Measurements from ENCODE around the gene PRTN3. TPM values are rescaled to one million over a fixed set of nuclear protein-coding genes. Genes with fewer than 3 reads are reported as not detected.
"Not testable (repeated sequence)": the region's sequence is repeated elsewhere in the genome, so short reads cannot be mapped to it uniquely, and the experiment has no call there.

The PRTN3 gene
- total RNA-seq, 1 donor from 2014 or later: not detected

DNA sequence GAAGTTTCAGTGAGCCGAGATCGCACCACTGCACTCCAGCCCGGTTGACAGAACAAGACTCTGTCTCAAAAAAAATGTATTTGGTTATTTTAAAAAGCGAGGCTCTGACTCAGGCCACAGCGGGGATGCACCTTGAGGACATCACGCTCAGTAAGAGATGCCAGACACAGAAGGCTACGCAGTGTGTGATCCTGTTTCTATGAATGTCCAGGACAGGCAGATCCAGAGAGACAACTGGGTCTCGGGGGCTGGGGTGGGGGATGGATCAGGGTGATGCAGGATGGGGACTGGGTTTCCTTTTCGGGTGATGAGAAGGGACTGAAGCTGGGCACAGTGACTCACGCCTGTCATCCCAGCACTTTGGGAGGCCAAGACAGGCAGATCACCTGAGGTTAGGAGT, 46.8 kb downstream of the PRTN3 start:
- Histone ChIP-seq H3K27ac (no peak overlapping the region), H3K4me1 (peaks cover 5% of the 10 kb centered on the region), H3K36me3 (peaks cover 76% of the 10 kb centered on the region), H3K27me3 (ENCODE audit: low read depth) (no peaks in the 10 kb centered on the region), H3K4me3 (no peak overlapping the region), H3K9me3 (no peaks in the 10 kb centered on the region)
- DNase-seq (no peak), ATAC-seq (no peak)
- TF ChIP-seq CTCF (IDR thresholded peaks at IDR 0.05): no peak
- intact Hi-C loops (cut with DNase I): no loop called here

- no peak for DNase-seq
- TF ChIP-seq CTCF (IDR thresholded peaks at IDR 0.05): no peak
- Histone ChIP-seq H3K27me3 (ENCODE audit: low read depth) (no peaks in the 10 kb centered on the region), H3K27ac (no peak overlapping the region), H3K36me3 (peaks cover 68% of the 10 kb centered on the region), H3K4me1 (peaks cover 9% of the 10 kb centered on the region), H3K9me3 (no peaks in the 10 kb centered on the region), H3K4me3 (no peak overlapping the region)
- ATAC-seq: no peak
- intact Hi-C loops (cut with DNase I): no loop called here
Observed at GRCh38 chr19:888581-889385, 48.0 kb downstream of the PRTN3 start.

GRCh38 chr19:889662-890295, 49.0 kb downstream of the PRTN3 start:
- intact Hi-C loops (cut with DNase I): no loop called here
- no peak for ATAC-seq

GRCh38 chr19:890831-891230, 50.0 kb downstream of the PRTN3 start:
- Histone ChIP-seq H3K27ac (no peak overlapping the region), H3K36me3 (peaks cover 48% of the 10 kb centered on the region), H3K27me3 (ENCODE audit: low read depth) (no peaks in the 10 kb centered on the region), H3K4me1 (peaks cover 12% of the 10 kb centered on the region), H3K9me3 (no peaks in the 10 kb centered on the region), H3K4me3 (no peak overlapping the region)
- no peak for TF ChIP-seq CTCF (IDR thresholded peaks at IDR 0.05)
- DNase-seq: no peak
- no peak for ATAC-seq
- intact Hi-C loops (cut with DNase I): no loop called here

More at GRCh38 chr19:889662-890295, 49.0 kb downstream of the PRTN3 start:
- Histone ChIP-seq H3K4me1 (peaks cover 12% of the 10 kb centered on the region), H3K27me3 (ENCODE audit: low read depth) (no peaks in the 10 kb centered on the region), H3K27ac (no peak overlapping the region), H3K36me3 (peaks cover 58% of the 10 kb centered on the region), H3K9me3 (no peaks in the 10 kb centered on the region), H3K4me3 (no peak overlapping the region)
- DNase-seq: no peak
- TF ChIP-seq CTCF (IDR thresholded peaks at IDR 0.05): no peak

DNA sequence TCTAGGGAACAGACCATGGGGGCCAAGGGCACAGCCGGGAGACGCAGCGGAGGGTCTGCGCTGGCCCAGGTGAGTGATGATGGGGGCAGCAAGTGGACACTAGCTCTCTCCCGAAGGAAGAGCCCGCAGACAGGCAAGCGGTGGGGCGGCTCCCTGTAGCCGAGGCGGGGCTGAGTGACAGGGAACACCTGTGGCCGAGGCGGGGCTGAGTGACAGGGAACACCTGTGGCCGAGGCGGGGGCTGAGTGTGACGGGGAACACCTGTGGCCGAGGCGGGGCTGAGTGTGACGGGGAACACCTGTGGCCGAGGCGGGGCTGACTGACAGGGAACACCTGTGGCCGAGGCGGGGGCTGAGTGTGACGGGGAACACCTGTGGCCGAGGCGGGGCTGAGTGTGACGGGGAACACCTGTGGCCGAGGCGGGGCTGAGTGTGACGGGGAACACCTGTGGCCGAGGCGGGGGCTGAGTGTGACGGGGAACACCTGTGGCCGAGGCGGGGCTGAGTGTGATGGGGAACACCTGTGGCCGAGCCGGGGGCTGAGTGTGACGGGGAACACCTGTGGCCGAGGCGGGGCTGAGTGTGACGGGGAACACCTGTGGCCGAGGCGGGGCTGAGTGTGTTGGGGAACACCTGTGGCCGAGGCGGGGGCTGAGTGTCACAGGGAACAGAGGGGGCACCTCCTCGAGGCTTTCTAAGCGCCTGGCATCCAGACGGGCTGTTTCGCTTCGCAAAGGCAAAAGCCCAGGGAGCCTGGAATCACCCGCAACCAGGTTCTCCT, 50.8 kb downstream of the PRTN3 start:
- H3K4me1 ChIP-seq: peaks cover 12% of the 10 kb centered on the region
- H3K27me3 ChIP-seq (ENCODE audit: low read depth); ATAC-seq; H3K9me3 ChIP-seq; intact Hi-C loops (cut with DNase I): not testable (repeated sequence)
- H3K4me3 ChIP-seq: peak overlapping the region; percentile 81
- H3K36me3 ChIP-seq: peaks cover 41% of the 10 kb centered on the region
- peak overlapping the region; percentile 94 for H3K27ac ChIP-seq
- peak; percentile 74 for DNase-seq

Measured in lower lobe of right lung (tissue), 2 donors.